Nucleus accumbens (tissue), 56 donors: ENCODE measurements around the gene HPN.
A peak's percentile ranks its signal among the peaks of the same experiment; 100 is the strongest.
"Not testable (repeated sequence)": the region's sequence is repeated elsewhere in the genome, so short reads cannot be mapped to it uniquely, and the experiment has no call there.

Experiments
- DNase-seq, 56 donors: peaks; one replicate each; lab custom pipeline; 2025; lab: John Stamatoyannopoulos, UW

Gene HPN

GRCh38 chr19:35041548-35042055, at the start of gene HPN:
HPN (plus strand) TSS chr19:35041721; CDS start chr19:35042507, 786 bp downstream.
- no peak for DNase-seq

- not testable (repeated sequence) for DNase-seq
These were observed 48.9 kb upstream of the HPN start for GRCh38 chr19:34992582-34992981.

- DNase-seq: no peak
These were observed 47.3 kb upstream of the HPN start for GRCh38 chr19:34994286-34994642.

- no peak for DNase-seq
These were observed 46.6 kb upstream of the HPN start for GRCh38 chr19:34994643-34995541.

GRCh38 chr19:34995551-34995950, 46.0 kb upstream of the HPN start:
- no peak for DNase-seq

- DNase-seq: no peak
These were observed 44.4 kb upstream of the HPN start for GRCh38 chr19:34997071-34997617.

GRCh38 chr19:34998224-34998623, 43.3 kb upstream of the HPN start:
- DNase-seq: not testable (repeated sequence)

GRCh38 chr19:34998777-34999497, 42.6 kb upstream of the HPN start:
- DNase-seq: no peak

- DNase-seq: peak in 54 of 56 donors; percentile 13 to 90 (median 70)
These were observed 41.8 kb upstream of the HPN start, which contains the start of gene GRAMD1A for GRCh38 chr19:34999498-35000337. GRAMD1A (plus strand) TSS chr19:35000323; CDS start chr19:35000479, 156 bp downstream.

- DNase-seq: peak in 3 of 56 donors; percentile 21 to 56 (median 50)
These were observed 41.2 kb upstream of the HPN start for GRCh38 chr19:35000338-35000646.

GRCh38 chr19:35000647-35001501, 40.6 kb upstream of the HPN start:
- peak in 9 of 56 donors; percentile 5 to 60 (median 13) for DNase-seq

- no peak for DNase-seq
These were observed 39.4 kb upstream of the HPN start for GRCh38 chr19:35002037-35002535.

- no peak for DNase-seq
These were observed 36.8 kb upstream of the HPN start for GRCh38 chr19:35004517-35005255.

GRCh38 chr19:35005256-35005977, 36.1 kb upstream of the HPN start:
- no peak for DNase-seq

GRCh38 chr19:35006007-35006341, 35.5 kb upstream of the HPN start:
- DNase-seq: not testable (repeated sequence)

- DNase-seq: no peak
These were observed 35.1 kb upstream of the HPN start for GRCh38 chr19:35006342-35006998.

GRCh38 chr19:35006999-35007365, 34.5 kb upstream of the HPN start:
- no peak for DNase-seq
